Fibroblast of skin of left biceps (primary cell): ENCODE data around the gene KHSRP.
"Not testable (repeated sequence)": the region's sequence is repeated elsewhere in the genome, so short reads cannot be mapped to it uniquely, and the experiment has no call there.

Source experiments
- DNase-seq, 2 experiments: peaks; one replicate each; pipeline ENCODE4 v3.0.0-alpha.2; 2013; ENCODE audit warnings: low read depth in 2 of 2

The KHSRP gene

DNA sequence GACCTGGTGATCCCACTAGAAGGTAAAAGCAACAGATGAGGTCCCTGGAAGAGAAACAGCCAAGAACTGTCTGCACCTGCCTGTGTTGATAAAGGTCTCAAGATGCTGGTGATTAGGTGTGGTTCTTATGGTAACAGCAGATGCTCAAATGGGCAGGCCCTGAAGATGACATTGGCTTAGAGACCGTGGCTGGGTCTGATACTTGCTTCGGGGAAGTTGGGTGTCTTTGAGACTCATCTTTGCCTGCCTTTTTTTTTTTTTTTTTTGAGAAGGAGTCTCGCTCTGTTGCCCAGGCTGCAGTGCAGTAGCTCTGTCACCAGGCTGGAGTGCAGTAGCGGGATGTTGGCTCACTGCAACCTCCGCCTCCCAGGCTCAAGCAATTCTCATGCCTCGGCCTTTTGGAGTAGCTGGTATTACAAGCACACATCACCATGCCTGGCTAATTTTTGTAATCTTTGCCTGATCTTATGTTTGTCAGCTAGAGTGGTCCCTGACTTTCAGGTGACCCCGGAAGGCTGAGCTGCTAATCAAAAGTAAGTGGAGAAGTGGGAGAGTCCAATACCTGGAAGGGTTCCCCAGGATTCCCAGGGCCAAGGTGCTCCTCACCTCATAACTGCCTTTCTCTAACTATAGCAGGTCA, 27.1 kb upstream of the KHSRP start:
- DNase-seq, result no peak

DNA sequence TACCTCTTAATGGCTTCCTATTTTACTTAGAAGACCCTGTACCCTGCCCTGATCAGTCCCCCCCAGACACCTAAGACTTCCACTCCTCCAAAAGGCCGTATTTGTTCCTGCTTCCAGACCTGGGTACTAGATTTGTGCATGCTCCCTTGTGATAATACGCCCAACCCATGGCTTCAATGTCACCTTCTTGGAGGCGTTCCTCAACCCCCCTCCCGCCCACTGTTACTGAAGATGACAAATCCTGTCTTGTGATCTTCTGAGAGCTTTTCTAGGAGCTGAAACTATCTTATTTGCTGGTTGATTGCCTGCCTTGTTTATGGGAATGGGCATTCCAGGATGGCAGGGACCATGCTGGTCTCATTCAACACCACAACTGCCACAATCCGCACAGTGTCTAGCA, 25.6 kb upstream of the KHSRP start:
- DNase-seq, result no peak

DNA sequence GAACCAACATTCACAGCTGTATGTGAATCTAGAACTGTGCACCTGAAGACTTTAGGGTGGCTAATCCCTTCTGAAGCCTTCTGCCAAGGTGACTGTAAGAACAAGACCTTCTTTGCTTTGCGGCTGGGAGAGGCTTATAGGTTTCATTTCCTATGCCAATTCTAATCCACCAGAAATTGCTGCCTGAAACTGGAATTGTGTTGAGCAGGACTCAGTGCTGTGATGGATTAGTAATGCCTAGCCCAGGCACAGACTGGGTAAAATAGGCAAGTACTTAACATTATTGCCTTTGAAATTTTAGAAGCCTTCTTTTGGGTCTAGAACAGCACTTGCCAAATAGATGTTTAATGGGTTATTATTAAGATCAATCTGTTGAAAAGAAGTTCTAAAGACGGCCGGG, 23.4 kb upstream of the KHSRP start:
- DNase-seq, result no peak

DNA sequence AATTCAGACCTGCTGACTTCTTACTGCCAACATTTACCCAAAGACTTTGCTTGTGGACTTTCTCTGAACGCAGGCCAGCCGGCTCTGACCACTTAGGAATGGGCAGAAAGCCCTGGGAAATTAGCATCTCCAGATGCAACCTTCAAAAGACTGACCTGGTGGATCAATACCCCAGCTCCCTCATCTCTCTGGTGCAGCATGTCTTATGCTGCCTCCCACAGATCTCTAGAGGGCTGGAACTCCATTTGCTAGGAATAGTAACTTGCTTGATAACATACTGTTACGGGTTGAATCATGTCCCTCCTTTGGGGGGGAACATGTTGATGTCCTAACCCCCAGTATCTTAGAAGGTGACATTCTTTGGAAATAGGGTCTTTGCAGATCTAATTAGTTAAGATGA, 21.8 kb upstream of the KHSRP start:
- no peak for DNase-seq

DNA sequence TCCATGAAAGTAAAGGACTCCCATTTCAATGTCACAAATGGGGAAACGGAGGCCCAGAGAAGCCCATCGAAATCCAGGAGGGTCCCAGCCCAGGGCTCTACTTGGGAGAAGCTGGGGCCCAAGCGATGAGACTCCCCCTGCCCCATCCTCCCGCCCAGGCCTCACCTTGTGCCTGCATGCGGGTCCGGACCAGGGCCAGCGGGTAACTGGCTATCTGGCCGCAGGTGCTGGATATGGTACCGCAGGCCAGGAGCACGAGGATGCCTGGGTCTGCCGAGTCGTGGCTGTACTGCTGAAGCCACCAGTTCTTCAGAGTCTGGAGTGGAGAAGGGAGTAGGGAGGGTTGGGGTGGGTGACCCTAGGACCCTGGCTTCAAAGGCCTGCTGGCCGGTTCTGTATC, 19.4 kb upstream of the KHSRP start:
- DNase-seq, result no peak

DNA sequence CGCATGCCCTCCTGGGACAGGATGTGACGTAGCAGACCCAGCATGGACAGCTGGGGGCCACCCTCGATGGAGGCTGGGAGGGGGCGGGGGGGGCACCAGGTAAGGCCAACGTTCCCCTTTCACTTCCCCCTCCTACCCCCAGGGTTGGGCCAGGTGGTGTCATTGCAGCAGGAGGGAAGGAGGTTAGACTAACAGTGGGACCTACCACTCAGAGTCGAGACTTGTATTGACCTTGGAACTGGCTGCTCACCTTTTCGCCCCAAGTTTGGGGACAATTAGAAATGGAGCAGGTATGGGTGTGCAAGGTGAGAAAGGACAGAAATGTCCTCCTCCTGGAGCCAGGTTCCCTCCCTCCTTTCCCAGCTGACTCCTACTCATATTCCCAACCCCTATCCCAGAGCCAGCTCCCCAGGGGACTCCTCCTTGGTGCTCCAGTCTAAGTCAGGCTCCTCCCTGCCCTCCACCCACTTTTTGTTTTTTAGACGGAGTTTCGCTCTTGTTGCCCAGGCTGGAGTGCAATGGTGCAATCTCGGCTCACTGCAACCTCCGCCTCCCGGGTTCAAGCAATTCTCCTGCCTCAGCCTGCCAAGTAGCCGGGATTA, 17.6 kb upstream of the KHSRP start:
- no peak for DNase-seq

DNA sequence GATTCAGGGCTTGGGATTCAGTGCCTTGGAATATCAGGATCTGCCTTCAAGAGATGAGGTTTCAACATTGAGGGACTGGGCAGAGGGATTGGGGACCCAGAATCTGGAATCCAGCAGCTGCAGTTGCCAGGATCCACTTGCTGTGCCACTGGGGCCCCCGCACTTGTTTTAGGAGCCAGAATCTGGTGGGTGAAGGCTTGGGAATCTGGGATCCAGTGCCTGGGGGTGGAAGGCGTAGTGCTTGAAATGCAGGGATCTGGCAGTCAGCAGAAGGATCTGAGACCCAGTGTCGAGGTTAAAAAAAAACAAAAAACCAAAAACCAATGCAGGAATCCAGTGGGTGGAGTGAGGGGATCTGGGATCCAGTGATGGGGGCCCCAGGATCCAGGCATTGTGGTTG, 16.3 kb upstream of the KHSRP start:
- no peak for DNase-seq

DNA sequence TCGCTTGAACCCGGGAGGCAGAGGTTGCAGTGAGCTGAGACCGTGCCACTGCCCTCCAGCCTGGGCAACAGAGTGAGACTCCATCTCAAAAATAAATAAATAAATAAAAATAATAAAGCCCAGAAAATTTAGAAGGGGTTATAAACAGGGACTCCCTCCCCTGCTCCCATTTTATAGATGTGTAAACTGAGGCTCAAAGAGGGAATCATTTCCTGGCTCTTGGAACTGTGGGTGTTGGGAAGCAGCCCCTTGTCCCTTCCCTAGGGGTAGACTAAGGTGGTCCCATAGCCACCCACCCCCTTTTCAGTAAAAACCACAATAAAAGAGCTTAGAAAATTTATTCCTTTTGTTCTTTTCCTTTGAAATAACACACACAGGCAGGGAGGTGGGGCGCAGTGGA, 15.1 kb upstream of the KHSRP start:
- DNase-seq, result no peak

DNA sequence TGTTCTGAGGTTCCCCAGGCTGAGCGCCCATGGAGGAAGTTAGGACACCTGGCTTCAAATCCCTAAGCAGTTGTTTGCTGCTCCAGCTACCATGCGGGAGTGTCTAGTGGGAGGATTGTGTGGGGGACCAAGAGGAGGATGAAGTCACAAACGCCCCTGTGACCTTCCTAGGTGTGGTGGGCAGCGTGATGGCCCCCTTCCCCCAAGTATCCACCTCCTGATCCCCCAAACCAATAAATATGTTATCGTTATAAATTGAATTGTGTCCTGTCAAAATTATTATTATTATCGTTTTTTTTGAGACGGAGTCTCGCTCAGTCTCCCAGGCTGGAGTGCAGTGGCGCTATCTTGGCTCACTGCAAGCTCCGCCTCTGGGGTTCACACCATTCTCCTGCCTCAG, 9.1 kb upstream of the KHSRP start, which contains the start of gene SLC25A41:
SLC25A41 (minus strand) TSS at position 101 of the 400 bp plus-strand sequence; CDS start at position 31, 70 bp downstream.
- no peak for DNase-seq

DNA sequence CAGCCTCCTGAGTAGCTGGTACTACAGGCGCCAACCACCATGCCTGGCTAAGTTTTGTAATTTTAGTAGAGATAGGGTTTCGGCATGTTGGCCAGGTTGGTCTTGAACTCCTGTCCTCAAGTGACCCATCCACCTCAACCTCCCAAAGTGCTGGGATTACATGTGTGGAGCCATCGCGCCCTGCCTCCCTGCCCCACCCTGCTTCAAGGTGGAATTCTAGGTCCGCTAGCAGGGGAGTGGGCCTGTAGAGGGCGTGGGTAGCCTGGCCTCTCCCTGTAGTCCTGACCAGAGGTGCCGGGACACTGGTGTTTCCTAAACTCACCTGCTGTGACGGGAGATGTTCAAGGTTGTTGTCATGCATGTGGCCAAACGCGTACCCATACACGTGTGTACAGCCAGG, 8.6 kb upstream of the KHSRP start:
- DNase-seq, result no peak

DNA sequence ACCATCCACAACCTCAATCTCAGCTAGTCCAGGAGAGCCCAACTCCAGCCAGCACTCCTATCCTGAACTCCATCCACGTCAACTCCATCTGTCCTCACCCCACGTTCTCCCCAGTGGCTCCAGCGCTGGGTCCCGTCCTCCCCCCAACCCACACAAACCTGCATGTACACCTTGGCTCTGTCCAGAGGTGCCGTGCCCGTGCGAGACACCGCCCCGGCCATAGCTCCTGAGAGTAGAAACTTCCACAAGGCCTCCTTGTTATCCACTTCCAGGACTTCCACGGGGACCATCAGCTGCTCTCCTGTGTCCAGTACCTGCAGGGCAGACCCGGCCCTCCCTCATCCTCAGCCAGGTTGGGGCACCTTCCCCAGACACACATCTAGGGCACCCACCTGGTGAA, 7.3 kb upstream of the KHSRP start:
- no peak for DNase-seq

DNA sequence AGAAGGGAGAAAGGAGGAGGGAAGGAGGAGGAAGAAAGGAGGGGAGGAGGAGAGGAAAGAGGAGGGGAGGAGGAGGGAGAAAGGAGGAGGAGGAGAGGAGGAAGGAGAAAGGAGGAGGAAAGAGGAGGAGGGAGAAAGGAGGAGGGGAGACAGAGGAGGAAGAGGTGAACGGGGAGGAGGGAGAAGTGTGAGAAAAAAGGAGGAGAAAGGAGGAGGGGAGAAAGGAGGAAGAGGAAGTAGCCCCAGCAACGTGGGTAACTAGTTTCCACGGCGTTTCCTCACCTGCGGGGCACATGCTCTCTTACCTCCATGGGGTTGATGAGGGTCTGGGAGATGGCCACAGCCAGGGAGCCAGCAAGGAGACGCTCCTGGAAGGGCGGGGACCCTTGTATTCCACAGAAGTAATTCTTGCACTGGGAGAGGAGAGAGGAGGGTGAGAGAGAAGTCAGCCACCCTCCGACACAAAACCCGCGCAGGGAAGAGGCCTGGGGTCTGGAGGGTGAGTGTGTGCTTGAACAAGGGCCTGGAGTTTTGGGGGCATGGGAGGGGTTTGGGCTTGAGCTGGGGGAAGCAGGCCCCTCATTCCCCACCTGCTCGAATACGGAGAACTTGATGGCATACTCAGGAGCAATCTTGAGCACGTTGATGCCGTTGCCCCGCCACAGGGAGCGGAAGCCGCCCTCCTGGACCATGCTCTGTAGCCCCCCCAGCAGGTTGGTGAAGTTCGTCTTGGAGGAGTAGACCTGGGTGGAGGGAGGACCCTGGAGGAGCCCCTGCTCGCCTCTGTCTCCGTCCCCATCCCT, 5.0 kb upstream of the KHSRP start:
- DNase-seq, result no peak

DNA sequence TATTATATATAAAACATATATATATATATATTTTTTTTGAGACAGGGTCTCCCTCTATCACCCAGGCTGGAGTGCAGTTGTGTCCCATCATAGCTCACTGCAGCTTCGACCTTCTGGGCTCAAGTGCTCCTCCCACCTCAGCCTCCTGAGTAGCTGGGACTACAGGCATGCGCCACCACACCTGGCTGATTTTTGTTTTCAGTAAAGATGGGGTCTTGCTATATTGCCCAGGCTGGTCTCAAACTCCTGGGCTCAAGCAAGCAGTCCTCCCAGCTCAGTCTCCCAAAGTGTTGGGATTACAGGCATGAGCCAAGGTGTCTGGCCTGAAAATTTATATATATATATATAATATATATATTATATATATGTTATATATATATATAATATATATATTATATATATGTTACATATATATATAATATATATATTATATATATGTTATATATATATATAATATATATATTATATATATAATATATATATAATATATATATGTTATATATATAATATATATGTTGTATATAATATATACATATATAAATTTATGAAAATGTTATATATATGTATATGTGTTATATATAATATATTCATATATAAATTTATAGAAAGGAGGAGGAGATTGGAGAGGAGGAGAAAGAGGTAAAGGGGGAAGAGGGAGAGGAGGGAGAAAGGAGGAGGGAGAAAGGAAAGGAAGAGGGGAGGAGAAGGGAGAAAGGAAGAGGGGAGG, 4.2 kb upstream of the KHSRP start:
- not testable (repeated sequence) for DNase-seq

DNA sequence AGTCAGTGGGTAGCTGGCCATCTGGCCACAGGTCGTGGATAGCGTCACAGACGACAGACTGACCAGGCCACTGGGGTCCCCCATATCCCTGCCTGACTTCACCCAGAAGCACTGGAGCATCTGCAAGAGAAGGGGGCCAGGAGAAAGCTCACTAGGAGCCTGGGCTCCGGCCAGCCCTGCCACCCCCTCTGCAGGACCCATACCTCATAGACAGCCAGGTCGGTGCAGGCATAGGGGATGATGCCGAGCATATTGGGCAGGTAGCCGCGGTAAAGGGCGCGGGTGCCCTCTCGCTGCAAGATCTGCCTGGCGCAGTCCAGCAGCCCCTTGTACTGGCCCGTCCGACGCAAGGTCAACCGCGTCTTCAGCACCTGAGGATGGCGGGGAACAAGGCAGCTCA, 2.5 kb upstream of the KHSRP start:
- DNase-seq, result no peak

DNA sequence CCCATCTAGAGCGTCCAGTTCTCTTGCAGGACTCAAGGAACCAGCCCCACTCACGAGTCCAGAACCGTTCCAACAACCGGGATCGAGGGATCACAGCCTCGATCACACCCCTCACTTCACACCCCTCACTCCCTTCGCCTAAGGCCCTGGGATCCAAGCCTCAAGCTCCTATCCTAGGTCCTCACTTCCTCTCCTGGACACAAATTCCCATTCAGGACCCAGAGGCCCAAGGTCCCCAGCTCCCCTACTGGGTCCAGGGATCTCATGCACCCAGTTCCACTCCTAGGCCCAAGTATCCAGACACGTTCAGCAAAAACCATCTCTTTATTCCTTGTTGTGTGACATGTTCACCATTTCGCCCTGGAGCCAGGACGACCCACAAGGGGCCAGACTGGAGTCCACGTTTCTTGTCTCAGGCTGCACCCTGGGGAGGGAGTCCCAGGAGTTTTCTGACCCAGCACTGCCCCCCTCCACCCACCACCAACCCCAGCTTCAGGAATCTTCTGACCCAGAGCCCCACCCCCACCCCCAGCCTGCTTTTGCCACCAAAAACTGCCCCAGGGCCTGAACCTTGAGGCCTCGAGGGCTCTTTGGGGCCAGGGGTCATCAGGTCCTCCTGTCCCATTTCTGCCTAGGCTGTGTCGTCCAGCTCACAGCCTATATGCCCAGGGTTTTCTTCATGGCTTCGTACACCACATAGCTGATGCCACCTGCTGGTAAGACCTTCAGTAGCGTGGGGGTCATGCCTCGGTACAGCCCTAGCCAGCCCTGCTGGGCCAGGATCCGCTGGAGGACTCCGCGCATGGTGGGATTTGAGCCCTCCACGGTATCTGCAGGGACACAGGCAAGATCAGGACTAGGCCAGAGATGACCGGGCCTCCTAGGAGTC, 1.4 kb upstream of the KHSRP start:
- no peak for DNase-seq

DNA sequence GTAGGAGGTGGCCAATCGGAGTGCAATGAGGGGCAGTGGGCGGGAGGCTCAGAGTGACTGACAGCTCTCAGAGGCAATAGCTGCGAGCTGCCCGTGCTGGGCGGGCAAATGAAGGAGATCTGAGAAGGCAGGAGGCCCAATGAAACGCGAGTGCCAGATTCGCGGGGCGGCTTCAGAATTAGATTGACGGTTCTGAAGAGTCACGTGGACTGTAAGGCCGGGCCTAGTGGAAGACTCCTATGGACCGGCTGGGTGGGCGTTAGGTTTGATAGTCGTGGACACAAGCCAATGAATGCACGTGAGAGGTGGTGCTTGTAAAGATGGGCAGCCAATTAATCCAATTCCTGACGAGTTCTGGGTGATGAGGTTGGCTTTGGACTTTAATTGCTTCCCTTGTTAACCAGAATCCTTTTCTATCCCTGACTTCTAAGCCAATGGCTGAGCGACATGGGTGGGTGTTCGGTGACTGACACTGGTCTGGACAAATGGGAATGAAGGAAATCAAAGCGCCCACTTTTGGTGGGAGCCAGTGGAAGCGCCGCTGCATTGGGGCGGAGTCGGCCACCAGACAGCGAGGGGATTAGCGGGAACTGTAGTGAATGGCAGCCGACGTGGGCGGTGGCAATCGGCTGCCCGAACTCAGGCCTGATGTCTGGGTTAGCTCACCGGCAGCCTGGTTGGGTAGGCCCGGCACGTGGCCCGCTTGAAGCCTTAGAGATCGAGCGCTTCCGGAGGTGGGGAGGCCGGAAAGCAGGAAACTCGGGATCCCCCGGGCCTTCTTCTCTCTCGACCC, 524 bp upstream of the KHSRP start:
- peak; percentile 100 for DNase-seq

DNA sequence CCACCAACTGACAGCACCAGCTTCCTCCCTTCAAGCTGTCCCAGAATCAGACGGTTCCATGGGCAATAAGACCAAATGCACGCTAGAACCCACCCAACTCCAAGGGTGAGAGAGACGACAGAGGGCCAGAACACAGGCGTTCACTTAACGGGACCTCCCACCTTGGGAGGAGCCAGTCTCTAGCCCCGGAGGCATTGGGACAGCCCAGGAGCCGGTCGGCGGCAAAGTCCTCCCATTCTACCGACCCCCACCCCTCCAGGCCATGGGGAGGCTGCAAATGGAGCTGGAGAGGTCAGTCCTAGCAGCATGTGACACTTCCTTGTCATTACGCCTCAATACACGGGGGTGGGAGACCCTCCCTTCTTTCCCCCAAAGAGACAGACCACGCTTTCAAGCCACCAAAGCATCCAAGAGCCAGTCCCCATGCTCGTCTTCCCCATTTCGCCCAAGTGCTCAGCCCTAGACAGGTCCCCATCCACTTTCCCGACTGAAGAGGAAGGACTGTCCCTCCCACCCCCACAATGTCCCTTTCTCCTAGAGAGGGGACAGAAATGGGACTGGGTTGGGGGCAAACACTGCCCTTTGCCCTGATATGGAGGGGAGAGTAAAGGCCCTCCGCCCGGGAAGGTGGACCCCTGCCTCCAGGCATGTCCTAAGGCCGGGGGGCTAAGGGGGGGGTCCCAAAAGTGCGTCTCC, 964 bp downstream of the KHSRP start:
- no peak for DNase-seq

DNA sequence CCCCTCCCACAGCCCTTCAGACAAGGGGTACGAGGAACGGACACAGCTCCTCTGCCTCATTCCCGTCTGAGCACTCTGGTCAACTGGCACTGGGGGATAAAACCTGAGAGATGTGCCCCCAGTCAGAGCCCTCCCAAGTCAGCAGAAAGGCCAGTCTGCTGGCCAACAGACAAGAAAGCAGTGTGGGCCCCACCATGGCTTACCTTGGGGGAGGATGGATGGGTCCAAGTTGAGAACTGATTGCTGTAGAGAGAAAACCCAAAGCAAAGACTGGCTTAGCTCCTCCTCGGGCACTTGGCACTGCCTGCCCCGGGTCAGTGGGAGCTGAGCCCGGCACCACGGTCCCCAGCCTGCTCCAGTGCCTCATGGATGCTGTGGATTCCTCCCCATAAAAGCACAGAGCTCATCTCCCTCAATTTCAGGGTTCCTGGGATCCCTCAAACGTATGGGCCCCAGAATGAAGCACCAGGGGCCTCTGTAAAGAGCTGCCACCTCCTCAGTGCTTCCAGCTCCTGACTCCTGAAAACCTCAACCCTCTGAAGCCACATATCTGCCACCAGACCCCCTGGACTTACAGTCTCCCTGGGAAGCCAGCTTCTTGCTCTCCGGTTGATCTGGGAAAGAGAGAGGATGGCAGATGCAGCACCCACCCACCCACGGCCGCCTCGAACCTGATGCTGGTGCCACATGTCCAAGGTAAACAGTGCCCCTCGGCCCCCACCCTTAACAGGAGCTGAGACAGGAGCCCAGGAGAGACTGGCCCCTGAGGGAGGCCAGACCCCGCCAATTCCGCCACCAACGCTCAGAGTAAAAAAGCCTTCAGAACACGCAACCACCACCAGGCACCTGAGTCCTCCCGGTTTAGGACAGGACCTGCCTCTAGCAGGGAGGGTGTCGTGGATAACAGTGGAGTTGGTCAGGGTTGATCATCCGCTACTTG, 3.3 kb downstream of the KHSRP start:
- DNase-seq, result no peak

DNA sequence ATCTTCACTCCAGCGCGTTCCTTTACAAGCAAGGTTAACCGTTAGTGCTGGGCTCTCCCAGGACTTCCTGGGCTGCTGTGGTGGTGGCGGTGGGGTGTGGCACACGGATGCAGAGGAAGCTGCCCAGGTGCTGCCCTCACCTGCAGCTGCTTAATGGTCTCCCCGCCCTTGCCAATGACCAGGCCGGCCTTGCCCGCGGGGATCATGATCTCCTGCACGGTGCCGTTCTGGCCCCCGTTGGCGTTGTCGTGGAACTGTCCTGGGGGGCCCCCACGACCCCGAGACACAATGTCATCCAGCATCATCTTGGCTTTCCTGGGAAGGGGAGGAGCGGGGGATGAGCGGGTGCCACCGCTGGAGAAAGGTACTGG, 6.1 kb downstream of the KHSRP start:
- DNase-seq, result no peak
